Nephron progenitor cell (in vitro differentiated cells): ENCODE data around the gene WDR45.
"Not testable (repeated sequence)": the region's sequence is repeated elsewhere in the genome, so short reads cannot be mapped to it uniquely, and the experiment has no call there.

Experiments used
- DNase-seq: peaks from one replicate; pipeline ENCODE4 v3.0.0; 2021
- H3K27ac Mint-ChIP-seq: 2 replicates; pipeline ENCODE4 v1.8.0; 2021; ENCODE audit warnings: mild to moderate bottlenecking, moderate library complexity, mixed read lengths
- H3K27me3 Mint-ChIP-seq: 2 replicates; pipeline ENCODE4 v1.8.0; 2021; ENCODE audit warnings: mild to moderate bottlenecking, low read depth, mixed read lengths; ENCODE audit not compliant: poor library complexity
- H3K36me3 Mint-ChIP-seq: 2 replicates; pipeline ENCODE4 v1.8.0; 2021; ENCODE audit warnings: low read depth, mixed read lengths
- H3K4me1 Mint-ChIP-seq: 2 replicates; pipeline ENCODE4 v1.8.0; 2021; ENCODE audit warnings: mixed read lengths
- H3K4me3 Mint-ChIP-seq: 2 replicates; pipeline ENCODE4 v1.8.0; 2021; ENCODE audit warnings: mild to moderate bottlenecking, moderate library complexity, mixed read lengths
- H3K9me3 Mint-ChIP-seq: 2 replicates; pipeline ENCODE4 v1.8.0; 2021; ENCODE audit warnings: mild to moderate bottlenecking, moderate library complexity, mixed read lengths
- TF ChIP-seq, protein P1 (sequence below): fragments of 200-600 bp; sonication (generic); IDR thresholded peaks from 2 replicates; pipeline ENCODE4 v1.5.0; 2021; ENCODE audit warnings: antibody characterized with exemption

Gene WDR45

DNA sequence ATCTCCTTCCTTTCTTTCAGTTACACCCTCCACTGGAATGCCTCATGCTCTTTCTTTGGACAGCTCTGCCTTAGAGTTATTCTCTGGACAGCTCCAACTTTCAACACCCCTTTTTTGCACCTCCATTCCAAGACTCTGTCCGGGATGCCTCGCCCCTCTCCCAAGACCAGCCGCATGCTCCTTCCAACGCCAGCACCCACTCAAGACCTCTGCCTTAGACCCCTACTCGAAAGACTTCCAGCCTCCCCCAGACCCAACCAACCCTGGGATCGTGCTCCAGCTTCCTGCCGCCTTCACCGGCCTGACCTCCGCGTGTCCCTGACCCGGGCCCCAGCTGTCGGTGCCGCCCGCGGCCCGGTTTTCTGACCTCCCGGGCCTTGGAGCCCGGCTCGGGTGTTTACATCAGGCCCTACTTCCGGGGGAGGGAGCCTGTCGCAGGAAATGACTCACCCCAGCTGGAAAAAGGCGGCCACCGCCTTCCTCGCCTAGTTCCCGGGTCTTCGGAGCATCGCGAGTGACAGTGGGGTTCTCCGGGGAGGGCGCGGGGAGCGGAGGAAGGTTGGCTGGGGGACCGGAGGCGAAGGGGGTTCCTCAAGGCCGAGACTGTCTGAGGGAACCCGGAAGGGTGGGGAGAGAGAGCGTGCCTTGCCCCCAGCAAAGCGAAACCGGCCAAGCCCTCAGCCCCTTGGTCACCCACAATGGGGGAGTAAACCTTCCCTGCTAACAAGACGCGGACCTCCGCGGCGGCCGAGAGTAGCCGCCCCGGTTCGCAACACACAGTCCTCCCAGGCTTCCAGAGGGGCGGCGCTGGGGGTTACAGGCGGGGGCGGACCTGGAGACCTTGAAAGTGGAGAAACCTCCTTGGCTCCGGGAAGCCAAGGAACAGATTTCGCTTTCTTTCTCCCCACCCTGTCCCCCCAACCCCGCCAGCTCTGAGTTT lies at the start of gene WDR45:
Gene WDR45, minus strand, starts transcription at position 399 of the 940 bp plus-strand sequence. CDS start 1,792 bp downstream, outside the sequence.
- H3K36me3 Mint-ChIP-seq, result no peaks in the 10 kb centered on the region
- peaks cover 37% of the 10 kb centered on the region for H3K9me3 Mint-ChIP-seq
- TF ChIP-seq, protein P1, sequence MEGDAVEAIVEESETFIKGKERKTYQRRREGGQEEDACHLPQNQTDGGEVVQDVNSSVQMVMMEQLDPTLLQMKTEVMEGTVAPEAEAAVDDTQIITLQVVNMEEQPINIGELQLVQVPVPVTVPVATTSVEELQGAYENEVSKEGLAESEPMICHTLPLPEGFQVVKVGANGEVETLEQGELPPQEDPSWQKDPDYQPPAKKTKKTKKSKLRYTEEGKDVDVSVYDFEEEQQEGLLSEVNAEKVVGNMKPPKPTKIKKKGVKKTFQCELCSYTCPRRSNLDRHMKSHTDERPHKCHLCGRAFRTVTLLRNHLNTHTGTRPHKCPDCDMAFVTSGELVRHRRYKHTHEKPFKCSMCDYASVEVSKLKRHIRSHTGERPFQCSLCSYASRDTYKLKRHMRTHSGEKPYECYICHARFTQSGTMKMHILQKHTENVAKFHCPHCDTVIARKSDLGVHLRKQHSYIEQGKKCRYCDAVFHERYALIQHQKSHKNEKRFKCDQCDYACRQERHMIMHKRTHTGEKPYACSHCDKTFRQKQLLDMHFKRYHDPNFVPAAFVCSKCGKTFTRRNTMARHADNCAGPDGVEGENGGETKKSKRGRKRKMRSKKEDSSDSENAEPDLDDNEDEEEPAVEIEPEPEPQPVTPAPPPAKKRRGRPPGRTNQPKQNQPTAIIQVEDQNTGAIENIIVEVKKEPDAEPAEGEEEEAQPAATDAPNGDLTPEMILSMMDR, result no peak
- H3K27ac Mint-ChIP-seq, result peak within 1 kb of the TSS; percentile 97
- H3K27me3 Mint-ChIP-seq, result no peaks in the 10 kb centered on the region
- peak; percentile 58 for DNase-seq
- H3K4me3 Mint-ChIP-seq, result peak within 1 kb of the TSS; percentile 91
- peaks cover 12% of the 10 kb centered on the region for H3K4me1 Mint-ChIP-seq

DNA sequence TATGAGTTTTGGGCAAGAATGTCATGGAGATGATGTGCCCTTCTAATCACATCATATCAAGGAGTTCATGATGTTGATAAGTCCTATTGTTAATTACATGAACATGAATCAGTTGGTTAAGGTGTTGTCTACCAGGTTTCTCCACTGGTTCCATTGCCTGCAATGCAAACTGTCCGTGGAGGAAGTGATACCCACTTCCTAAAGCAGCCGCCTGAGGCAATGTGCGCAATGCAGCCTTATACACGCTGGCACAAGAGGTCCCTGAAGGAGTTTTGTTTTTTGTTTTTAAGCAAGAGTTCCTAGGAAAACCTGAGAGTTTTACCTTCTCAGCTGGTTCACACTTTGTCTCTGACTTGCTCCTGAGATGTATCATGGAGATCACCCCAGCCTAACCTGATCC lies 49.7 kb upstream of the WDR45 start:
- Mint-ChIP-seq H3K4me1 (no peaks in the 10 kb centered on the region), H3K4me3 (no peak overlapping the region), H3K27me3 (peaks cover 5% of the 10 kb centered on the region), H3K36me3 (no peaks in the 10 kb centered on the region), H3K9me3 (peaks cover 34% of the 10 kb centered on the region), H3K27ac (no peak overlapping the region)
- TF ChIP-seq, protein P1, result no peak
- no peak for DNase-seq

DNA sequence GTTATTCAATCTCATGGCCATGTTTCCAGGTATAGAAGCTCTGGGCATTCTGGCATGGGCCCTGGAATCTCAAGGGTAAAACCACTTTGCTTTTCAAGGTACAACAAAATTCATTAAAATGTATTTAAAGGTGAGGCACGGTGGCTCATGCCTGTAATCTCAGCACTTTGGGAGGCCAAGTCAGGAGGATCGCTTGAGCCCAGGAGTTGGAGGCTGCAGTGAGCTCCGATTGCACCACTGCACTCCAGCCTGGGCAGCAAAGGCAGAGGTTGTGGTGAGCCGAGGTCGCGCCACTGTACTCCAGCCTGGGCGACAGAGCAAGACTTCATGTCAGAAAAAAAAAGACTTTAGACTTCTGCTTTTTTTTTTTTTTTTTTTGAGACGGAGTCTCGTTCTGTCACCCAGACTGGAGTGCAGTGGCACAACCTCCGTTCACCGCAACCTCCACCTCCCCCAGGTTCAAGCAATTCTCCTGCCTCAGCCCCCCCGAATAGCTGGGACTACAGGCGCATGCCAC lies 48.1 kb upstream of the WDR45 start:
- DNase-seq, H3K36me3 Mint-ChIP-seq, H3K4me3 Mint-ChIP-seq, H3K4me1 Mint-ChIP-seq, H3K27me3 Mint-ChIP-seq, H3K27ac Mint-ChIP-seq: not testable (repeated sequence)
- H3K9me3 Mint-ChIP-seq, result peaks cover 42% of the 10 kb centered on the region

DNA sequence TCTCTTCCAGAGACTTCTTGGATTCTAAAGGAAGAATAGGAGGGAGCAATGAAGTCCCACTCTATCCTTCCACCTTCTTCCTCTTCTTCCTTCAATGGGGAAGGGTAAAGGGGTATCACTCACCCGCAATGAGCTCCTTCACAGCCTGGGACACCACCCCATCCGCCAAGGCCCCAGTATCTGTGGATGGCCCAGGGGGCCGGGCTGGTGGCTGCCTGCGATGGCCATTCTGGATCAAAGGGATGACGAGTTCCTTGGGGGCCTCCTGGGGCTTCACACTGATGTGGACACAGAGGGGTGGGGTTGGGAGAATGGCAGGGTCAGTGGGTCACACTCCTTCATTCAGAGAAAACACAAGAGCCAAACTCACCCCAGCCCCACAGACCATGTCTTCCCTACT lies 42.8 kb upstream of the WDR45 start:
- H3K4me1 Mint-ChIP-seq, result peaks cover 15% of the 10 kb centered on the region
- H3K4me3 Mint-ChIP-seq, result peak overlapping the region; percentile 97
- TF ChIP-seq, protein P1, result no peak
- H3K27me3 Mint-ChIP-seq, result no peaks in the 10 kb centered on the region
- peaks cover 39% of the 10 kb centered on the region for H3K36me3 Mint-ChIP-seq
- H3K27ac Mint-ChIP-seq, result peak overlapping the region; percentile 99
- no peak for DNase-seq
- H3K9me3 Mint-ChIP-seq, result peaks cover 57% of the 10 kb centered on the region

DNA sequence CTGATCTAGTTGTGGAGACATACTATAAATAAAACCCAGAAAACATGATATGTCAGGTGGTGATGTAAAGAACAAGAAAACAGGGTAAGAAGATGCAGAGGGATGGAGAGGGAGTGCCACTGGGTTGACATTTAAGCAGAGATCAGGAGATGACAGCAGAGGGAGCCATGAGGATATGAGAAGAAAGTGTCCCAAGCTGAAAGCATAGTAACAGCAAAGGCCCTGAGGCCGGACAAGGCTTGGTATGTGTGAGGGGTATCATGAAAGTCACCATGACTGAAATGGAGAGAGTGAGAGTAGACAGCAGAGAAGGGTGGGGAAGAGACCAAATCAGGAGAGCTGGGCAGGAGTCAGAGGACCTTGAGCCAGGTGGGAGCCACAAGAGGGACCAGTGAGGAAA lies 40.4 kb upstream of the WDR45 start:
- Mint-ChIP-seq H3K27ac (no peak overlapping the region), H3K27me3 (peaks cover 5% of the 10 kb centered on the region), H3K36me3 (peaks cover 54% of the 10 kb centered on the region), H3K4me1 (peaks cover 15% of the 10 kb centered on the region), H3K4me3 (no peak overlapping the region), H3K9me3 (peaks cover 70% of the 10 kb centered on the region)
- TF ChIP-seq, protein P1, result no peak
- DNase-seq, result no peak

DNA sequence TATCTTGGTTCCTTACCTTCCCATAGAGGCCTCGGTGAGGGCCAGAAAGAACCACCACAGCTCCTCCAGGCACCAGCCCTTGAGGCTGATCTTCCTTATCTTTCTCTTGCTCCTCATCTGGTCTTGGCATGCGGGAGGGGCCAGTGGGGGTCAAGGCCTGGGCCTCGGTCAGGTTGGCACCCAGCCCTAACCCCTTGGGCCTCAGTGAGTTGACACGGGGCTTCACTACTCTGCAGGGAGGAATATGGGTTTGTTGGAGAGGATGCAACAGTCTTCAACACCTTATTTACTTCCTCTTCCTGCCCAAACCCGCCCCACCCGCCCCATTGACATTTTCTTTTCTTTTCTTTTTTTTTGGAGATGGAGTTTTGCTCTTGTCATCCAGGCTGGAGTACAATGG lies 37.9 kb upstream of the WDR45 start:
- H3K27ac Mint-ChIP-seq, result no peak overlapping the region
- H3K4me3 Mint-ChIP-seq, result no peak overlapping the region
- TF ChIP-seq, protein P1, result no peak
- DNase-seq, result no peak
- peaks cover 55% of the 10 kb centered on the region for H3K9me3 Mint-ChIP-seq
- H3K36me3 Mint-ChIP-seq, result peaks cover 58% of the 10 kb centered on the region
- H3K27me3 Mint-ChIP-seq, result peaks cover 5% of the 10 kb centered on the region
- H3K4me1 Mint-ChIP-seq, result peaks cover 5% of the 10 kb centered on the region
